Loucy (cell line): ENCODE results near the gene ZNF205.
"Not testable (repeated sequence)": the region's sequence is repeated elsewhere in the genome, so short reads cannot be mapped to it uniquely, and the experiment has no call there.

ENCODE experiments used
- H2AFZ ChIP-seq: fragments of 200-600 bp; sonication (generic); 2 replicates; pipeline ENCODE4 v1.6.0; 2016; ENCODE audit warnings: antibody characterized with exemption, mild to moderate bottlenecking, low read length, moderate library complexity
- H3F3A ChIP-seq: fragments of 200-600 bp; 2 replicates; pipeline ENCODE4 v1.6.0; 2016; ENCODE audit warnings: antibody characterized with exemption, low read depth, mild to moderate bottlenecking
- H3K27me3 ChIP-seq: fragments of 200-600 bp; sonication (generic); 2 replicates; pipeline ENCODE4 v1.6.1; 2014; ENCODE audit warnings: low read length, mild to moderate bottlenecking; ENCODE audit not compliant: insufficient read depth, poor library complexity, severe bottlenecking
- H3K36me3 ChIP-seq: fragments of 200-600 bp; sonication (generic); 2 replicates; pipeline ENCODE4 v1.6.1; 2016; ENCODE audit warnings: low read length; ENCODE audit not compliant: insufficient read depth
- H3K4me1 ChIP-seq: fragments of 200-600 bp; sonication (generic); 2 replicates; pipeline ENCODE4 v1.5.1; 2014; ENCODE audit warnings: low read length, mild to moderate bottlenecking; ENCODE audit not compliant: insufficient read depth, poor library complexity, severe bottlenecking
- H3K4me2 ChIP-seq: fragments of 200-600 bp; sonication (generic); 2 replicates; pipeline ENCODE4 v1.6.0; 2014; ENCODE audit warnings: antibody characterized with exemption, low read length, low read depth, mild to moderate bottlenecking; ENCODE audit not compliant: poor library complexity, severe bottlenecking
- H3K4me3 ChIP-seq: fragments of 200-600 bp; sonication (generic); 2 replicates; pipeline ENCODE4 v1.5.1; 2014; ENCODE audit warnings: low read length, mild to moderate bottlenecking, mixed read lengths; ENCODE audit not compliant: poor library complexity, severe bottlenecking
- H3K79me2 ChIP-seq: fragments of 200-600 bp; sonication (generic); 2 replicates; pipeline ENCODE4 v1.6.1; 2014; ENCODE audit warnings: low read length; ENCODE audit not compliant: insufficient read depth
- H3K9ac ChIP-seq: fragments of 200-600 bp; sonication (generic); 2 replicates; pipeline ENCODE4 v1.6.0; 2014; ENCODE audit warnings: mild to moderate bottlenecking, low read depth, low read length, moderate library complexity; ENCODE audit not compliant: poor library complexity, severe bottlenecking
- H3K9me2 ChIP-seq: fragments of 200-600 bp; sonication (generic); replicated peaks from 2 replicates; pipeline ENCODE4 v1.6.1; 2016; ENCODE audit warnings: low read depth, low read length, mixed read lengths
- H3K9me3 ChIP-seq: fragments of 200-600 bp; sonication (generic); 2 replicates; pipeline ENCODE4 v1.6.1; 2014; ENCODE audit warnings: mild to moderate bottlenecking, antibody characterized with exemption, low read length, low read depth; ENCODE audit not compliant: insufficient read depth
- H4K20me1 ChIP-seq: fragments of 200-600 bp; sonication (generic); 2 replicates; pipeline ENCODE4 v1.6.0; 2014; ENCODE audit warnings: antibody characterized with exemption, low read length, mild to moderate bottlenecking; ENCODE audit not compliant: insufficient read depth, poor library complexity, severe bottlenecking
- EZH2phosphoT487 ChIP-seq: fragments of 200-600 bp; IDR thresholded peaks from 2 replicates; pipeline ENCODE4 v1.6.1; 2018; ENCODE audit warnings: antibody characterized with exemption, mild to moderate bottlenecking, moderate library complexity, borderline replicate concordance
- TF ChIP-seq, protein P1 (sequence below): fragments of 200-600 bp; sonication (generic); conservative IDR thresholded peaks from 2 replicates; pipeline ENCODE4 v1.5.1; 2014; ENCODE audit warnings: mild to moderate bottlenecking, antibody characterized with exemption, low read length

ZNF205 gene

GRCh38 chr16:3073448-3073847, 38.9 kb upstream of the ZNF205 start:
- no peaks in the 10 kb centered on the region for H3K27me3 ChIP-seq
- H3K4me3 ChIP-seq, result peak overlapping the region; percentile 91
- H2AFZ ChIP-seq, result no peak overlapping the region
- peak overlapping the region; percentile 91 for H3K4me2 ChIP-seq
- H3F3A ChIP-seq, result peaks cover 14% of the 10 kb centered on the region
- TF ChIP-seq EZH2phosphoT487, result no peak
- H3K9me3 ChIP-seq, result no peaks in the 10 kb centered on the region
- no peaks in the 10 kb centered on the region for H3K9me2 ChIP-seq
- H4K20me1 ChIP-seq, result no peaks in the 10 kb centered on the region
- H3K9ac ChIP-seq, result peak overlapping the region; percentile 100
- peaks cover 53% of the 10 kb centered on the region for H3K4me1 ChIP-seq
- peaks cover 9% of the 10 kb centered on the region; the same call in 1 of the 2 replicates for H3K79me2 ChIP-seq
- H3K36me3 ChIP-seq, result no peaks in the 10 kb centered on the region

- TF ChIP-seq EZH2phosphoT487, result no peak
- TF ChIP-seq, protein P1, sequence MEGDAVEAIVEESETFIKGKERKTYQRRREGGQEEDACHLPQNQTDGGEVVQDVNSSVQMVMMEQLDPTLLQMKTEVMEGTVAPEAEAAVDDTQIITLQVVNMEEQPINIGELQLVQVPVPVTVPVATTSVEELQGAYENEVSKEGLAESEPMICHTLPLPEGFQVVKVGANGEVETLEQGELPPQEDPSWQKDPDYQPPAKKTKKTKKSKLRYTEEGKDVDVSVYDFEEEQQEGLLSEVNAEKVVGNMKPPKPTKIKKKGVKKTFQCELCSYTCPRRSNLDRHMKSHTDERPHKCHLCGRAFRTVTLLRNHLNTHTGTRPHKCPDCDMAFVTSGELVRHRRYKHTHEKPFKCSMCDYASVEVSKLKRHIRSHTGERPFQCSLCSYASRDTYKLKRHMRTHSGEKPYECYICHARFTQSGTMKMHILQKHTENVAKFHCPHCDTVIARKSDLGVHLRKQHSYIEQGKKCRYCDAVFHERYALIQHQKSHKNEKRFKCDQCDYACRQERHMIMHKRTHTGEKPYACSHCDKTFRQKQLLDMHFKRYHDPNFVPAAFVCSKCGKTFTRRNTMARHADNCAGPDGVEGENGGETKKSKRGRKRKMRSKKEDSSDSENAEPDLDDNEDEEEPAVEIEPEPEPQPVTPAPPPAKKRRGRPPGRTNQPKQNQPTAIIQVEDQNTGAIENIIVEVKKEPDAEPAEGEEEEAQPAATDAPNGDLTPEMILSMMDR, result no peak
- no peaks in the 10 kb centered on the region for H3K9me2 ChIP-seq
- H3K79me2 ChIP-seq, result peaks cover 5% of the 10 kb centered on the region; the same call in 1 of the 2 replicates
- H3K4me1 ChIP-seq, result peaks cover 62% of the 10 kb centered on the region
- H3K36me3 ChIP-seq, result no peaks in the 10 kb centered on the region
- H2AFZ ChIP-seq, result no peak overlapping the region
- H3K9ac ChIP-seq, result peak overlapping the region; percentile 100
- peak overlapping the region; percentile 91 for H3K4me3 ChIP-seq
- no peaks in the 10 kb centered on the region for H3K9me3 ChIP-seq
- no peaks in the 10 kb centered on the region for H3K27me3 ChIP-seq
- H3F3A ChIP-seq, result peaks cover 14% of the 10 kb centered on the region
- peak overlapping the region; percentile 91 for H3K4me2 ChIP-seq
- no peaks in the 10 kb centered on the region for H4K20me1 ChIP-seq
Measured at GRCh38 chr16:3074860-3075522, 37.4 kb upstream of the ZNF205 start.

- H3K4me3 ChIP-seq, result peak overlapping the region; percentile 91
- no peak for TF ChIP-seq EZH2phosphoT487
- TF ChIP-seq, protein P1, result no peak
- no peaks in the 10 kb centered on the region for H3K36me3 ChIP-seq
- H3K27me3 ChIP-seq, result no peaks in the 10 kb centered on the region
- H3K4me2 ChIP-seq, result peak overlapping the region; percentile 91
- H3K9me3 ChIP-seq, result no peaks in the 10 kb centered on the region
- H4K20me1 ChIP-seq, result no peaks in the 10 kb centered on the region
- no peak overlapping the region for H2AFZ ChIP-seq
- peak overlapping the region; percentile 100 for H3K9ac ChIP-seq
- H3K4me1 ChIP-seq, result peaks cover 58% of the 10 kb centered on the region
- peaks cover 14% of the 10 kb centered on the region for H3F3A ChIP-seq
- no peaks in the 10 kb centered on the region for H3K9me2 ChIP-seq
- peaks cover 5% of the 10 kb centered on the region; the same call in 1 of the 2 replicates for H3K79me2 ChIP-seq
Measured at GRCh38 chr16:3075523-3075915, 36.9 kb upstream of the ZNF205 start.

DNA sequence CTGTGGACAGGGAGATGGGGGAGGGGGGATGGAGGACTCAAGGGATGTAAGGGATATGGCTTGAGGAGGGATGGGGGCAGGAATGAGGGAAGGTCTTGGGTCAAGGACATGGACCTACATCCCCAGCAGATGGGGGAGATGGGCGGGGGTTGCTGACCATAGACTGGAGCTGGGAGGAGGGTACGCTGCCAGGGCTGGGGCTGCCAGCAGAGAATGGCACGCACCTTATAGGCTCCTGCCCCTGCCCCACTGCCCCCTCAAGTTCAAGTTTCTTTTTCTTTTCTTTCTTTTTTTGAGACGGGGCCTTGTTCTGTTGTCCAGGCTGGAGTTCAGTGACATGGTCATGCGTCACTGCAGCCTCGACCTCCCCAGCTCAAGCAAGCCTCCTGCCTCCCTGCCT, 36.4 kb upstream of the ZNF205 start:
- peaks cover 14% of the 10 kb centered on the region for H3F3A ChIP-seq
- not testable (repeated sequence) for H2AFZ ChIP-seq, H3K9me3 ChIP-seq, H3K27me3 ChIP-seq, H3K9me2 ChIP-seq, H4K20me1 ChIP-seq, H3K79me2 ChIP-seq, H3K36me3 ChIP-seq
- H3K4me2 ChIP-seq, result peak overlapping the region; percentile 91
- peak overlapping the region; percentile 91 for H3K4me3 ChIP-seq
- peaks cover 56% of the 10 kb centered on the region for H3K4me1 ChIP-seq
- peak overlapping the region; percentile 100 for H3K9ac ChIP-seq
